ENCODE data around the gene HOXD9. TPM values are rescaled to one million over a fixed set of nuclear protein-coding genes. Genes with fewer than 3 reads are reported as not detected.

The HOXD9 gene
- total RNA-seq, 1 donor, result 0.36 TPM

DNA sequence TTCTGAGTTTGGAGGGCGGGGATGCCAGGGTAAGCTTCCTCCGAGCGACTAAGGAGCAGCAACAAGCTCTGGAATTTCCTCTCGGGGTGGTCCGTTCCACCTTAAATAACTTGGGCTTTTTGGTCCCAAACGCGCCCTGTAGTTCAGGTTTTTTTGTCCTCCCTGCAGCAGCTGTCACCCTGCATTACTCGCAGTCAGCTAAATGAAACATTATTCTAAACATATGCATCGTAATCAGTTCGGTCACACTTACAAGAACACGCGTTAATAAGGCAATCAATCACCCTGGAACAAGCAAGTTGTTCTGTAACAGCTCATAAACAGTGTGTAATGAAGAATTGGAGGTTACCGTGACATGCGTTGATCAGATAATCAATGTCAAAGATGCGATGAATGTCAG, 47.0 kb upstream of the HOXD9 start:
- H3K79me2 ChIP-seq (ENCODE audit: insufficient read depth, low read length), result no peaks in the 10 kb centered on the region
- peaks cover 96% of the 10 kb centered on the region for H3K27me3 ChIP-seq (ENCODE audit: insufficient read depth, low read length)
- H3K9me3 ChIP-seq (ENCODE audit: low read depth, low read length), result no peaks in the 10 kb centered on the region
- no peaks in the 10 kb centered on the region for H3K36me3 ChIP-seq (ENCODE audit: insufficient read depth, low read length)
- DNase-seq (ENCODE audit: insufficient read length, low spot score, missing footprints), result no peak
- H3K4me1 ChIP-seq (ENCODE audit: insufficient read depth, low read length), result no peaks in the 10 kb centered on the region
- no peak overlapping the region for H2AFZ ChIP-seq (ENCODE audit: low read length)
- TF ChIP-seq, protein P1, sequence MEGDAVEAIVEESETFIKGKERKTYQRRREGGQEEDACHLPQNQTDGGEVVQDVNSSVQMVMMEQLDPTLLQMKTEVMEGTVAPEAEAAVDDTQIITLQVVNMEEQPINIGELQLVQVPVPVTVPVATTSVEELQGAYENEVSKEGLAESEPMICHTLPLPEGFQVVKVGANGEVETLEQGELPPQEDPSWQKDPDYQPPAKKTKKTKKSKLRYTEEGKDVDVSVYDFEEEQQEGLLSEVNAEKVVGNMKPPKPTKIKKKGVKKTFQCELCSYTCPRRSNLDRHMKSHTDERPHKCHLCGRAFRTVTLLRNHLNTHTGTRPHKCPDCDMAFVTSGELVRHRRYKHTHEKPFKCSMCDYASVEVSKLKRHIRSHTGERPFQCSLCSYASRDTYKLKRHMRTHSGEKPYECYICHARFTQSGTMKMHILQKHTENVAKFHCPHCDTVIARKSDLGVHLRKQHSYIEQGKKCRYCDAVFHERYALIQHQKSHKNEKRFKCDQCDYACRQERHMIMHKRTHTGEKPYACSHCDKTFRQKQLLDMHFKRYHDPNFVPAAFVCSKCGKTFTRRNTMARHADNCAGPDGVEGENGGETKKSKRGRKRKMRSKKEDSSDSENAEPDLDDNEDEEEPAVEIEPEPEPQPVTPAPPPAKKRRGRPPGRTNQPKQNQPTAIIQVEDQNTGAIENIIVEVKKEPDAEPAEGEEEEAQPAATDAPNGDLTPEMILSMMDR (IDR thresholded peaks at IDR 0.05; ENCODE audit: extremely low read depth, low read depth, low read length), result no peak
- H3K4me3 ChIP-seq (ENCODE audit: insufficient read depth, low read length), result no peak overlapping the region
- no peaks in the 10 kb centered on the region for H4K20me1 ChIP-seq (ENCODE audit: insufficient read depth, low read length)
- no peak overlapping the region for H3K27ac ChIP-seq (ENCODE audit: low read depth, low read length)
- no peak overlapping the region for H3K4me2 ChIP-seq (ENCODE audit: insufficient read depth, low read length)

DNA sequence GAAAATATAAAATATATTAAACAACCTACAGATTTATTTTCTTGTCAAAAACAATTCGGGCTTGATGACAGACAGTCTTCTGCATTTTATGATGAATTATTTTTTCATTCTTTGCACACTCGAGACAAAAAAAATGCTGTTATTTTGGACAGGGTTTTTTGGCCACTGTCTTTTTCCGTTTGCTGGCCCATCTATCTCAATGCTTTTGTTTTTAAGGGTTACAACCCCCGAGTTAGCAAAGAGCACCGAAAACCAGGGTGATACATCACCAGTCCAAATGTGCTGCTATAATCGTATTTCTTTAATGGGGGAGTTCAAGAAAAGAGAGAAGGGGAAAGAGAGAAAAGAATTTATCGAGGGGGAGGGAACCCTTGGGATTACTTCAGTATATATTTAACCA, 46.5 kb upstream of the HOXD9 start:
- Histone ChIP-seq H3K36me3 (ENCODE audit: insufficient read depth, low read length) (no peaks in the 10 kb centered on the region), H2AFZ (ENCODE audit: low read length) (no peak overlapping the region), H3K4me1 (ENCODE audit: insufficient read depth, low read length) (no peaks in the 10 kb centered on the region), H4K20me1 (ENCODE audit: insufficient read depth, low read length) (no peaks in the 10 kb centered on the region), H3K9me3 (ENCODE audit: low read depth, low read length) (no peaks in the 10 kb centered on the region), H3K27me3 (ENCODE audit: insufficient read depth, low read length) (peaks cover 96% of the 10 kb centered on the region), H3K27ac (ENCODE audit: low read depth, low read length) (no peak overlapping the region), H3K79me2 (ENCODE audit: insufficient read depth, low read length) (no peaks in the 10 kb centered on the region), H3K4me2 (ENCODE audit: insufficient read depth, low read length) (no peak overlapping the region), H3K4me3 (ENCODE audit: insufficient read depth, low read length) (no peak overlapping the region)
- no peak for DNase-seq (ENCODE audit: insufficient read length, low spot score, missing footprints)
- TF ChIP-seq, protein P1 (IDR thresholded peaks at IDR 0.05; ENCODE audit: extremely low read depth, low read depth, low read length), result no peak

DNA sequence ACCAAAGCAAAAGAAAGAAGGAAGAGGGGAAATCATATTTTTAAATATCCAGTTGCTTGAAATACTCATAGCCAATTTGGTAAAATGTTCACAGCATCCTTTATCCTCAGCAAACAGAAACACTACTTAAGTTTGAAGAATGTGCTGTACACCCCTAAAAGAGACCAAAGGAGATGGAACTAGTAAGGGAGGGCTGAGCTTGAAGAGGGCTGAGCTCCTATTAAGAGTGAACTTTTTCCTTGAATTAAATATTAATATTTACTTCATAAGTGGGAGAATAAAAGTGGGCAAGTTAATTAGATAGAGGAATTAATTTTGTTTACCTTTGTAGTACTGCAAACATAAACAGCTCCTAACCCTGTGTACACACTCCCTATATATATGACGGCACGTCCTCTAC, 45.7 kb upstream of the HOXD9 start:
- Histone ChIP-seq H3K4me2 (ENCODE audit: insufficient read depth, low read length) (no peak overlapping the region), H4K20me1 (ENCODE audit: insufficient read depth, low read length) (no peaks in the 10 kb centered on the region), H3K79me2 (ENCODE audit: insufficient read depth, low read length) (no peaks in the 10 kb centered on the region), H3K4me3 (ENCODE audit: insufficient read depth, low read length) (no peak overlapping the region), H2AFZ (ENCODE audit: low read length) (no peak overlapping the region), H3K4me1 (ENCODE audit: insufficient read depth, low read length) (no peaks in the 10 kb centered on the region), H3K27ac (ENCODE audit: low read depth, low read length) (no peak overlapping the region), H3K27me3 (ENCODE audit: insufficient read depth, low read length) (peaks cover 96% of the 10 kb centered on the region), H3K36me3 (ENCODE audit: insufficient read depth, low read length) (no peaks in the 10 kb centered on the region), H3K9me3 (ENCODE audit: low read depth, low read length) (no peaks in the 10 kb centered on the region)
- TF ChIP-seq, protein P1 (IDR thresholded peaks at IDR 0.05; ENCODE audit: extremely low read depth, low read depth, low read length), result no peak
- no peak for DNase-seq (ENCODE audit: insufficient read length, low spot score, missing footprints)

DNA sequence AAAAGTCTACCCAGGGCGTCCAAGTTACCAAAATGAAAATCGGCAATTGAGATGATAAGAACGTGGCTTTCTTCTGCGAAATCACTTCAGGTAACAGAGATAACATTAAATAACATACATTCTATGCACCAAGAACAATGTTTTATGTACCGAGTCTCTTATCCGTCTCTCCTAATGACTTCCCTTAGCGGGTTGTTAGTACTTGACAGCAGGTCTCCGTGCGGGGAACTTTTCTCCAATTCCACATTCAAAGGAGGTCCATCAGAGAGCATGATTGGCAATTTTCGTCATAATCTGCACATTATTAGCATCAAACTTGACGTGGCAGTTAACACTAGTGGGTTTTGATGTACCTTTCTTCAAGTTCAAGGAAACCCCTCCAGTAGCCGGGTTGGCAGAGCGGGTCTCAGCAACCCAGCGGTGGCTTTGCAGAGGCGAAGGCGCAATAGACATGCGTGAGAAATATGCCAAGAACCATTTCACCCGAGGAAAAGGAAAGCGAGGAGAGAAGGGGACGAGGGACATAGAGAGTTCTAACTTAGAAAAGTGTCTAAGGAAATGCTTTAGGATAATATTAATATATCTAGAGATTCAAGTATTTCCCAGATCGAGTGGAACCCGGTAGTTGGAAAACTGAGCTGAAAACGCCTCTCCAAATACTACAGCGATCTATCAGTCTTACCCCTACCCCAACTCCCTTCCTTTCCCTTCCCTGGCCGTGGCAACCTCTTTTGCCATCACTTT, 43.8 kb upstream of the HOXD9 start:
- no peak overlapping the region for H2AFZ ChIP-seq (ENCODE audit: low read length)
- H4K20me1 ChIP-seq (ENCODE audit: insufficient read depth, low read length), result no peaks in the 10 kb centered on the region
- H3K79me2 ChIP-seq (ENCODE audit: insufficient read depth, low read length), result no peaks in the 10 kb centered on the region
- no peak overlapping the region for H3K4me2 ChIP-seq (ENCODE audit: insufficient read depth, low read length)
- H3K27ac ChIP-seq (ENCODE audit: low read depth, low read length), result no peak overlapping the region
- H3K27me3 ChIP-seq (ENCODE audit: insufficient read depth, low read length), result peaks cover 96% of the 10 kb centered on the region
- H3K4me1 ChIP-seq (ENCODE audit: insufficient read depth, low read length), result no peaks in the 10 kb centered on the region
- DNase-seq (ENCODE audit: insufficient read length, low spot score, missing footprints), result peak; percentile 86
- H3K36me3 ChIP-seq (ENCODE audit: insufficient read depth, low read length), result no peaks in the 10 kb centered on the region
- TF ChIP-seq, protein P1 (IDR thresholded peaks at IDR 0.05; ENCODE audit: extremely low read depth, low read depth, low read length), result no peak
- no peaks in the 10 kb centered on the region for H3K9me3 ChIP-seq (ENCODE audit: low read depth, low read length)
- no peak overlapping the region for H3K4me3 ChIP-seq (ENCODE audit: insufficient read depth, low read length)
